Measurements from ENCODE around the gene IL34.

- TF ChIP-seq POLR2A (IDR thresholded peaks at IDR 0.05) (no peak), CTCF (IDR thresholded peaks at IDR 0.05) (no peak)
Measured at GRCh38 chr16:70646260-70647241, at the start of gene IL34.

Data from prostate gland (tissue), 2 donors.